ENCODE results near the gene LY6G5B. TPM values are rescaled to one million over a fixed set of nuclear protein-coding genes. Genes with fewer than 3 reads are reported as not detected.
A peak's percentile ranks its signal among the peaks of the same experiment; 100 is the strongest.

The LY6G5B gene
- total and polyA plus RNA-seq, 2 experiments from 2014 or later = 5.9 to 7.5 TPM

DNA sequence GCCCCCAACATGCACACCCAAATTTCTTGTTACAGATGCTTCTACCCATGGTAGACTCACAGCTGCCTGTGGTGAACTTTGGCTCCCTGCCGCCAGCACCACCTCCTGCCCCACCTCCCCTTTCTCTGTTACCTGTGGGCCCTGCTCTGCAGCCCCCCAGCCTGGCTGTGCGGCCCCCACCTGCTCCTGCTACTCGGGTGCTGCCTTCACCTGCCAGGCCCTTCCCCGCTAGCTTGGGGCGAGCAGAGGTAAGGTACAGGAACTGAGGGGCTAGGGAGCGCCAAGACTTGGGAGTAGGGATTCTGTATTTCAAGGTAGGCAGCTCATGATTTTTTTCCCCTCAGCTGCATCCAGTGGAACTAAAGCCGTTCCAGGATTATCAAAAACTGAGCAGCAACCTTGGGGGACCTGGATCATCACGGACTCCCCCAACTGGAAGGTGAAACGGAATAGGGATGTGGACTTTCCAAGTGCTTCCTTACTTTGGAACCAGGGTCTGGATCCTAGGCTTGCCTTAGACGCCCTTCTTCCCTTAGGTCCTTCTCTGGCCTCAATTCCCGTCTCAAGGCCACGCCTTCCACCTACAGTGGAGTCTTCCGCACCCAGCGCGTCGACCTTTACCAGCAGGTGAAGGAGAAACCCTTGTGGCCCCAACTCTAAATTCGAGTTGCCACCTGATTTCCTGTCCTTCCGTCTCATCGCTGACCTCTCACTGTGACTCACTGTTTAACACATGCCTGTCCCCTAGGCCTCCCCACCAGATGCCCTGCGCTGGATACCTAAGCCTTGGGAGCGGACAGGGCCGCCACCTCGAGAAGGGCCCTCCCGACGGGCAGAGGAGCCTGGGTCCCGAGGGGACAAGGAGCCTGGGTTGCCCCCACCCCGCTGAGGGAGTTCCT is 32.8 kb upstream of the LY6G5B start:
- Histone ChIP-seq H3K36me3 (ENCODE audit: low read depth) (peaks cover 70% of the 10 kb centered on the region), H3K27ac (no peak overlapping the region), H3K9me3 (ENCODE audit: low read depth) (no peaks in the 10 kb centered on the region), H2AFZ (no peak overlapping the region), H3K27me3 (replicated peaks; ENCODE audit: insufficient read depth) (no peaks in the 10 kb centered on the region), H3F3A (ENCODE audit: insufficient read depth) (peaks cover 93% of the 10 kb centered on the region), H3K4me1 (ENCODE audit: insufficient read depth) (peaks cover 12% of the 10 kb centered on the region), H3K9me2 (ENCODE audit: insufficient read depth) (no peaks in the 10 kb centered on the region), H4K20me1 (ENCODE audit: insufficient read depth) (no peaks in the 10 kb centered on the region), H3K4me2 (ENCODE audit: unreplicated experiment) (no peak overlapping the region), H3K79me2 (ENCODE audit: insufficient read depth) (peaks cover 15% of the 10 kb centered on the region), H3K4me3 (no peak overlapping the region), H3K9ac (no peak overlapping the region)
- TF ChIP-seq EZH2phosphoT487 (IDR thresholded peaks at IDR 0.05; ENCODE audit: insufficient read depth, low read depth) (no peak), EZH2 (IDR thresholded peaks at IDR 0.05; ENCODE audit: insufficient read depth, poor library complexity, severe bottlenecking) (no peak)
- peak; percentile 27 for DNase-seq
- 77 to 80% methylated on average over 25 to 27 of the region's 27 CpGs for WGBS, 2 experiments (ENCODE audit: low coverage in 1 of 2, low lambda C conversion rate in 2 of 2, missing lambda C conversion rate in 2 of 2)
- in situ Hi-C loops (cut with MboI) = no loop called here

DNA sequence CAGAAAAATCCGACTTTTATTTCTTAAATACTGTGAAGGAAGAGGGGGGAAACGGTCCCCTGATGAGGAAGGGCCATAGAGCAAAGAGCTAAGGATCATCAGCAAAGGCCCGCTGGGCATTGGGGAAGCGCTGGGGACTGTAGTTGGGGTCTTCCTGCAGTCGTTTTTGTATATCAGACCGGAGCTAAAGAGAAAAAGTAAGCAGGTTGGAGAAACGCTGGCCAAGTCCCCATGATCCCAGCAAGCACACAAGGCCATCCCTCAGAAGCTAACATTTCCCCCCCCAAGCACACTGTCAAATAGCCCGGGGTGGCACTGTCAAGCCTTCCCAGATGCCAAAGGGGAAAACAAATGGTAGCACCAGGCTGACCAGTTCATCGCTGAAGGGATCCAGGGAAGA is 30.7 kb upstream of the LY6G5B start:
- H4K20me1 ChIP-seq (ENCODE audit: insufficient read depth) = no peaks in the 10 kb centered on the region
- no peaks in the 10 kb centered on the region for H3K9me2 ChIP-seq (ENCODE audit: insufficient read depth)
- no peaks in the 10 kb centered on the region for H3K27me3 ChIP-seq (replicated peaks; ENCODE audit: insufficient read depth)
- H3K4me2 ChIP-seq (ENCODE audit: unreplicated experiment) = no peak overlapping the region
- peaks cover 60% of the 10 kb centered on the region for H3K36me3 ChIP-seq (ENCODE audit: low read depth)
- no peak for DNase-seq
- 79 to 85% methylated on average over 9 of the region's 9 CpGs for WGBS, 2 experiments (ENCODE audit: low coverage in 1 of 2, low lambda C conversion rate in 2 of 2, missing lambda C conversion rate in 2 of 2)
- peaks cover 72% of the 10 kb centered on the region for H3F3A ChIP-seq (ENCODE audit: insufficient read depth)
- no peaks in the 10 kb centered on the region; the same call in none of the 2 replicates for H3K79me2 ChIP-seq (ENCODE audit: insufficient read depth)
- H3K4me1 ChIP-seq (ENCODE audit: insufficient read depth) = peaks cover 12% of the 10 kb centered on the region
- H3K9ac ChIP-seq = peak overlapping the region; percentile 46
- no peaks in the 10 kb centered on the region for H3K9me3 ChIP-seq (ENCODE audit: low read depth)
- TF ChIP-seq EZH2 (IDR thresholded peaks at IDR 0.05; ENCODE audit: insufficient read depth, poor library complexity, severe bottlenecking) = no peak
- TF ChIP-seq EZH2phosphoT487 (IDR thresholded peaks at IDR 0.05; ENCODE audit: insufficient read depth, low read depth) = no peak
- H2AFZ ChIP-seq = no peak overlapping the region
- no peak overlapping the region for H3K4me3 ChIP-seq
- H3K27ac ChIP-seq = peak overlapping the region; percentile 84
- in situ Hi-C loops (cut with MboI) = no loop called here

DNA sequence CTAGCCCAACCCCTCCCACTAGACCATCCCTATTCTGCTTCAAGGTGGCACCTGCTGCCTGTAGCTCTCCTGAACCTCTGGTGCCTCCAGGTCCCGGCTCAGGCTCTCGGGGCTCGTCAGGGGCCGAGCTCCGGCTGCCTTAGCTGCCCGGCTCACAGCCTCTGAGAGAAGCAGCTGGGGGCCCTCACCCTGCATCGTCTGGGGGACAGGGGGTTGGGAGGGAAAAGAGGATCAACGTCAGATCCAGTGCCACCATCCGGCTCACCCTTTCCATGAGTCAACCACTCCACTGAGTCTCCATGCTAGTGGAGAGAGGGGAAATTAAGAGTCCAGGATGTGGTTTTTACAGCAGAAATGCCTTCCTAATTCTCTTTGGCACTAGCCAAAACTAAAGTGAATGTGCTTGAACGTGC is 30.3 kb upstream of the LY6G5B start:
- Histone ChIP-seq H3K27ac (peak overlapping the region; percentile 84), H3F3A (ENCODE audit: insufficient read depth) (peaks cover 68% of the 10 kb centered on the region), H2AFZ (no peak overlapping the region), H3K9ac (peak overlapping the region; percentile 46), H3K4me1 (ENCODE audit: insufficient read depth) (peaks cover 12% of the 10 kb centered on the region), H3K27me3 (replicated peaks; ENCODE audit: insufficient read depth) (no peaks in the 10 kb centered on the region), H3K4me3 (no peak overlapping the region), H3K9me2 (ENCODE audit: insufficient read depth) (no peaks in the 10 kb centered on the region), H3K36me3 (ENCODE audit: low read depth) (peaks cover 56% of the 10 kb centered on the region), H4K20me1 (ENCODE audit: insufficient read depth) (no peaks in the 10 kb centered on the region), H3K9me3 (ENCODE audit: low read depth) (no peaks in the 10 kb centered on the region), H3K79me2 (ENCODE audit: insufficient read depth) (no peaks in the 10 kb centered on the region; the same call in 1 of the 2 replicates), H3K4me2 (ENCODE audit: unreplicated experiment) (no peak overlapping the region)
- in situ Hi-C loops (cut with MboI) = no loop called here
- DNase-seq = peak; percentile 82
- TF ChIP-seq EZH2phosphoT487 (IDR thresholded peaks at IDR 0.05; ENCODE audit: insufficient read depth, low read depth) (no peak), EZH2 (IDR thresholded peaks at IDR 0.05; ENCODE audit: insufficient read depth, poor library complexity, severe bottlenecking) (no peak)
- WGBS, 2 experiments (ENCODE audit: low coverage in 1 of 2, low lambda C conversion rate in 2 of 2, missing lambda C conversion rate in 2 of 2) = 37 to 44% methylated on average over 10 of the region's 10 CpGs

DNA sequence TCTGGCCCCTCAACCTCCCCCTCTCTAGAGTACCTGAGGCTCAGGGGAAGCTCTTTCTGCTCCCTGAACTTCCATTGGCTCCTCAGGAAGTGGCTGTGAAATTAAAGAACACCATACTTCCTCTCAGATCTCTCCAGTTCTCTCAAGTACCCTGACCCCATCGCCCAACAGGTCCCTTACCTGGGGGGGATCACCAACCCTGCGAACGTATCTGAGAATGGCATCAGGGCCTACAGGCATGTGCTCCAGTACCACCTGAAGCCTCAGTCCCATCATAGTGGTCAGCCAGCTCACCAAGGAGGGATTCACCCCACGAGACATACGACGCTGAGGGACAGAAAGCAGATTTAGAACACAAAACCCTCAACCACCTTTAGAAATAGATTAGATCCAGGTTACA is 29.2 kb upstream of the LY6G5B start:
- no peak overlapping the region for H3K4me2 ChIP-seq (ENCODE audit: unreplicated experiment)
- no peak overlapping the region for H2AFZ ChIP-seq
- no peaks in the 10 kb centered on the region for H4K20me1 ChIP-seq (ENCODE audit: insufficient read depth)
- H3K4me1 ChIP-seq (ENCODE audit: insufficient read depth) = peaks cover 12% of the 10 kb centered on the region
- no peak for DNase-seq
- no peaks in the 10 kb centered on the region; the same call in 1 of the 2 replicates for H3K79me2 ChIP-seq (ENCODE audit: insufficient read depth)
- in situ Hi-C loops (cut with MboI) = no loop called here
- H3K4me3 ChIP-seq = no peak overlapping the region
- no peak overlapping the region for H3K9ac ChIP-seq
- WGBS, 2 experiments (ENCODE audit: low coverage in 1 of 2, low lambda C conversion rate in 2 of 2, missing lambda C conversion rate in 2 of 2) = 93 to 94% methylated on average over 6 of the region's 6 CpGs
- no peaks in the 10 kb centered on the region for H3K9me3 ChIP-seq (ENCODE audit: low read depth)
- peaks cover 58% of the 10 kb centered on the region for H3F3A ChIP-seq (ENCODE audit: insufficient read depth)
- H3K27me3 ChIP-seq (replicated peaks; ENCODE audit: insufficient read depth) = no peaks in the 10 kb centered on the region
- no peaks in the 10 kb centered on the region for H3K9me2 ChIP-seq (ENCODE audit: insufficient read depth)
- peaks cover 52% of the 10 kb centered on the region for H3K36me3 ChIP-seq (ENCODE audit: low read depth)
- TF ChIP-seq EZH2 (IDR thresholded peaks at IDR 0.05; ENCODE audit: insufficient read depth, poor library complexity, severe bottlenecking) = no peak
- no peak for TF ChIP-seq EZH2phosphoT487 (IDR thresholded peaks at IDR 0.05; ENCODE audit: insufficient read depth, low read depth)
- peak overlapping the region; percentile 84; the same call in 1 of the 2 replicates for H3K27ac ChIP-seq
